Uterus (tissue), 2 donors: ENCODE data around the gene CTNNAL1.

Source experiments
- POLR2A ChIP-seq, 2 donors: fragments of 450-650 bp; IDR thresholded peaks; one replicate each; pipeline ENCODE4 v1.6.1; 2016; ENCODE audit warnings: antibody characterized with exemption in 2 of 2, mild to moderate bottlenecking in 1 of 2, moderate library complexity in 1 of 2
- TF ChIP-seq, protein P1 (sequence below), 4 experiments: fragments of 200-600 bp in 2 of 4; fragments of 450-650 bp in 2 of 4; sonication (generic) in 2 of 4; IDR thresholded peaks; one replicate each; pipeline ENCODE4 v1.5.1; 2016 to 2019; ENCODE audit warnings: antibody characterized with exemption in 4 of 4, mild to moderate bottlenecking in 2 of 4, moderate library complexity in 1 of 4

DNA sequence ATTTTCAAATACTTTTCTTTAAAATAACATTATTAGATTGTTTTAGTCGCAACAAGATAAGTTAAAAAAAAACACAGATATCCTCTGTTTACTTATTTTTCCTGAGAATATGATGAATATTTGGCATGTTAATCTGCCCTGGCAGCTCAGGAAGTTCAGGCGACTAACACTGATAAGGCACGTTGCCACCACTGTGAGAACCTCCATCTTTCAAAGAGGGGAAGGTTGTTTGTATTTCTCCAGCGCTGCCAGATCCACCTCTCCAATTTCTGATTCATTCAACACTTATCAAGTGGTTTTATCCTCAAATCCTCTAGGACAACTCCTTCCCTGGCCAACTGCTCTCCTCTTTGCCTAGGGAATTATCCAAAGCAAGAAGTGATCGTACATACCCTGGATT, 21.8 kb downstream of the CTNNAL1 start:
- TF ChIP-seq, protein P1, sequence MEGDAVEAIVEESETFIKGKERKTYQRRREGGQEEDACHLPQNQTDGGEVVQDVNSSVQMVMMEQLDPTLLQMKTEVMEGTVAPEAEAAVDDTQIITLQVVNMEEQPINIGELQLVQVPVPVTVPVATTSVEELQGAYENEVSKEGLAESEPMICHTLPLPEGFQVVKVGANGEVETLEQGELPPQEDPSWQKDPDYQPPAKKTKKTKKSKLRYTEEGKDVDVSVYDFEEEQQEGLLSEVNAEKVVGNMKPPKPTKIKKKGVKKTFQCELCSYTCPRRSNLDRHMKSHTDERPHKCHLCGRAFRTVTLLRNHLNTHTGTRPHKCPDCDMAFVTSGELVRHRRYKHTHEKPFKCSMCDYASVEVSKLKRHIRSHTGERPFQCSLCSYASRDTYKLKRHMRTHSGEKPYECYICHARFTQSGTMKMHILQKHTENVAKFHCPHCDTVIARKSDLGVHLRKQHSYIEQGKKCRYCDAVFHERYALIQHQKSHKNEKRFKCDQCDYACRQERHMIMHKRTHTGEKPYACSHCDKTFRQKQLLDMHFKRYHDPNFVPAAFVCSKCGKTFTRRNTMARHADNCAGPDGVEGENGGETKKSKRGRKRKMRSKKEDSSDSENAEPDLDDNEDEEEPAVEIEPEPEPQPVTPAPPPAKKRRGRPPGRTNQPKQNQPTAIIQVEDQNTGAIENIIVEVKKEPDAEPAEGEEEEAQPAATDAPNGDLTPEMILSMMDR (IDR thresholded peaks at IDR 0.05), result no peak
- no peak for TF ChIP-seq POLR2A (IDR thresholded peaks at IDR 0.05)
